ENCODE results near the gene SLC35E4.

- TF ChIP-seq EZH2 (IDR thresholded peaks at IDR 0.05; ENCODE audit: insufficient read depth, poor library complexity, severe bottlenecking) (no peak), EZH2phosphoT487 (IDR thresholded peaks at IDR 0.05; ENCODE audit: insufficient read depth, low read depth) (no peak)
These were observed 21.3 kb upstream of the SLC35E4 start for GRCh38 chr22:30614268-30614667.
